Measurements from ENCODE around the gene CHM.
"Not testable (repeated sequence)": the region's sequence is repeated elsewhere in the genome, so short reads cannot be mapped to it uniquely, and the experiment has no call there.

CHM gene

GRCh38 chrX:85995641-85996040 lies 51.7 kb downstream of the CHM start:
- no peak for DNase-seq (ENCODE audit: low read depth in 2 of 2)

GRCh38 chrX:85994797-85995196 lies 52.6 kb downstream of the CHM start:
- DNase-seq (ENCODE audit: low read depth in 2 of 2): no peak

- no peak for DNase-seq (ENCODE audit: low read depth in 2 of 2)
Measured at GRCh38 chrX:85994228-85994627, 53.1 kb downstream of the CHM start.

- DNase-seq (ENCODE audit: low read depth in 2 of 2): no peak
Measured at GRCh38 chrX:85993539-85994197, 53.7 kb downstream of the CHM start.

GRCh38 chrX:85992811-85993229 lies 54.5 kb downstream of the CHM start:
- no peak for DNase-seq (ENCODE audit: low read depth in 2 of 2)

- no peak for DNase-seq (ENCODE audit: low read depth in 2 of 2)
Measured at GRCh38 chrX:85988353-85988752, 59.0 kb downstream of the CHM start.

- no peak for DNase-seq (ENCODE audit: low read depth in 2 of 2)
Measured at GRCh38 chrX:85980286-85980685, 67.1 kb downstream of the CHM start.

- DNase-seq (ENCODE audit: low read depth in 2 of 2): no peak
Measured at GRCh38 chrX:85977218-85977617, 70.1 kb downstream of the CHM start.

- DNase-seq (ENCODE audit: low read depth in 2 of 2): not testable (repeated sequence)
Measured at GRCh38 chrX:85972351-85972750, 75.0 kb downstream of the CHM start.

GRCh38 chrX:85964744-85965143 lies 82.6 kb downstream of the CHM start:
- DNase-seq (ENCODE audit: low read depth in 2 of 2): no peak

- no peak for DNase-seq (ENCODE audit: low read depth in 2 of 2)
Measured at GRCh38 chrX:85963736-85964135, 83.6 kb downstream of the CHM start.

- DNase-seq (ENCODE audit: low read depth in 2 of 2): no peak
Measured at GRCh38 chrX:85955510-85955909, 91.8 kb downstream of the CHM start.

GRCh38 chrX:85944751-85945150 lies 102.6 kb downstream of the CHM start:
- not testable (repeated sequence) for DNase-seq (ENCODE audit: low read depth in 2 of 2)

- no peak for DNase-seq (ENCODE audit: low read depth in 2 of 2)
Measured at GRCh38 chrX:85941275-85941674, 106.1 kb downstream of the CHM start.

GRCh38 chrX:85939942-85940341 lies 107.4 kb downstream of the CHM start:
- not testable (repeated sequence) for DNase-seq (ENCODE audit: low read depth in 2 of 2)

GRCh38 chrX:85934399-85934798 lies 113.0 kb downstream of the CHM start:
- not testable (repeated sequence) for DNase-seq (ENCODE audit: low read depth in 2 of 2)

- DNase-seq (ENCODE audit: low read depth in 2 of 2): no peak
Measured at GRCh38 chrX:85930099-85930498, 117.3 kb downstream of the CHM start.

GRCh38 chrX:85928606-85929005 lies 118.8 kb downstream of the CHM start:
- DNase-seq (ENCODE audit: low read depth in 2 of 2): no peak

- no peak for DNase-seq (ENCODE audit: low read depth in 2 of 2)
Measured at GRCh38 chrX:85927740-85928139, 119.6 kb downstream of the CHM start.

GRCh38 chrX:85922821-85923220 lies 124.5 kb downstream of the CHM start:
- no peak for DNase-seq (ENCODE audit: low read depth in 2 of 2)

GRCh38 chrX:85916656-85917280 lies 130.6 kb downstream of the CHM start:
- not testable (repeated sequence) for DNase-seq (ENCODE audit: low read depth in 2 of 2)

GRCh38 chrX:85914431-85914830 lies 132.9 kb downstream of the CHM start:
- no peak for DNase-seq (ENCODE audit: low read depth in 2 of 2)

GRCh38 chrX:85907316-85907715 lies 140.0 kb downstream of the CHM start:
- no peak for DNase-seq (ENCODE audit: low read depth in 2 of 2)

- DNase-seq (ENCODE audit: low read depth in 2 of 2): no peak
Measured at GRCh38 chrX:85906399-85906798, 141.0 kb downstream of the CHM start.
